Central memory CD4-positive, alpha-beta T cell (primary cell): ENCODE results near the gene CACNG4.

Experiments
- DNase-seq: peaks from one replicate; pipeline ENCODE4 v3.0.0; 2022

CACNG4 gene

GRCh38 chr17:67043283-67043682 lies 78.8 kb downstream of the CACNG4 start:
- no peak for DNase-seq

- DNase-seq = no peak
Measured at GRCh38 chr17:67044016-67044772, 79.7 kb downstream of the CACNG4 start, which contains the start of gene CACNG1. TSS of gene CACNG1 (plus strand) at chr17:67044554. CDS start at chr17:67044661, 107 bp downstream.

DNA sequence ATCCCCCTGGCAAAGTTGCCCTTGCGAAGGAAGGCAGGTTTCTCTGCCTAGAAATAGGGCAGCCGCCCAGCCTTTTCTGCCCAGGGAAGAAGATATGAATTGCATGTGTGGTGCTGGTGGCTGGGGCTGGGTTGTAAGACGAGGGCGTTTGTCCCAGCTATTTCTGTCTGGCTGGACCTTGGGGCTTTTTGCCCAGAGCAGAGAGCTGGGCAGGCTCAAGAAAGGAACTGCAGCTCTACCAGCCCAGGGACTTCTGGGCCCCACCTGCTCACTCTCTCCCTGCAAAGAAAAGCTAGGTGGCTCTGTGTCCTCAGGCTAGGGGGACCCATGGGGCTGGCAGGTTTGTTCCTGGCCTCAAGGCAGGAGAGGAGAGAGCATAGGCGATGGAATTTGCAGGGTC lies 80.4 kb downstream of the CACNG4 start:
- DNase-seq = no peak

- no peak for DNase-seq
Measured at GRCh38 chr17:67046398-67046797, 81.9 kb downstream of the CACNG4 start.

DNA sequence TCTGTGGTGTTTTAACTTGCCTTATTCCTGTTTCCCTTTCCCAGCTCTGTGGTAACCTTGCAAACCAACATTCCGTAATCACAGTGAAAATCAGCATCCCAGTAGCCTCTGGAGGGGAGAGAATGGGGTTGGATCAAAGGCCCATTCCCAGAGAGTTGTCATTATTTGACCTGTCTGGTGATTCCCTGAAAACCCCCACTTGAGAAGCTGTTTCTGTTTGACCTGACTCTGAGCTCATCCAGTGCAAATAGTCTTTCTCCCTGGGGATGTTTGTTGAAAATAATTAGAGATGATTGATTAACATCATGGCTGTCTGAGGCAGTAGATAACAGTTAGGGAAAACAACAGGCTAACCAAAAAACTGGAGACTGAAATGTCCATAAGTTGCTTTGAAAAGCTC lies 82.9 kb downstream of the CACNG4 start:
- DNase-seq = no peak

DNA sequence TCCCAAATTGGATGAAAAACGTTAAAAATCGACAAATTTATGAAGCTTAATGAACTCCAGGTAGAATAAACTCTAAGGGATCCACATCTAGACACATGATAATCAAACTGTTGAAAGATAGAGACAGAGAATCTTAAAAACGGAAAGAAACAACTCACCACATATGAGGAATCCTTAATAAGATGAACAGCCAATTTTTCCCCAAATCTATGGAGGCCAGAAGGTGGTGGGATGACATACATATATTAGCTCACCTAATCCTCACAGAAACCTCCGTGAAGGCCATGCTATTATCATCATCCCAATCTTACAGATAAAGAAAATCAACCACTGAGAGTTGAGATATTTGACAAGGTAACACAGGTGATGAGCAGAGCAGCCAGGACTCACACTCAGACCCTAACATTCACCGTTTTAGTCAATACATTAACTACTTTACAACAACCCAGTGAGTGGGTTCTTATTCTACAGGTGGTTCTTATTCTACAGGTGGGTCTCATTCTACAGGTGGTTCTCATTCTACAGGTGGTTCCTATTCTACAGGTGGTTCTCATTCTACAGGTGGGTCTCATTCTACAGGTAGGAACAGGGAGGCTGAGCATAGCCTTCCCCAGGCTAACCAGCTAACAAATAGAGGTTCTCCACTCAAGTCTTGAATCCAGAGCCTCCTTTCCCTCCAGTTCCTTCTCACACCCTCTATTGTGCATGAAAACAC lies 84.7 kb downstream of the CACNG4 start:
- DNase-seq = no peak

DNA sequence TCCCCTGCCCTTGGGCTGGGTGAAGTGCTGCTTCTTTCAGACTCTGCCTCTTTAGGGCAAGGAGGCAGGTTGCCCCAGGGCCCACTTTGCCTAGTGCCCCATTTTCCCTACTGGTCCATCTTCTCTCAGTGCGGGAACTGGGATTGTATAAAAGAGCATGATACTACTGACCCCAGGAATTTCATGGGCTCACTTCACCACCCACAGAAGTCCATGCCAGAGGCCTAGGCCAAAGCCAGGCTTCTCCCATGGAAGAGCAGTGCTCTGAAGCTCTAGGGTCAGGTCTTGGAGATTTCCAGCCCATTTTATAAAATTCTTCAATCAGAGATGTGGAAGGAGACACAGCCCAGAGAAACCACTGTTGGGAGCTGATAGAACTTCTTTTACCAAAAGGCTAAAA lies 85.6 kb downstream of the CACNG4 start:
- no peak for DNase-seq

DNA sequence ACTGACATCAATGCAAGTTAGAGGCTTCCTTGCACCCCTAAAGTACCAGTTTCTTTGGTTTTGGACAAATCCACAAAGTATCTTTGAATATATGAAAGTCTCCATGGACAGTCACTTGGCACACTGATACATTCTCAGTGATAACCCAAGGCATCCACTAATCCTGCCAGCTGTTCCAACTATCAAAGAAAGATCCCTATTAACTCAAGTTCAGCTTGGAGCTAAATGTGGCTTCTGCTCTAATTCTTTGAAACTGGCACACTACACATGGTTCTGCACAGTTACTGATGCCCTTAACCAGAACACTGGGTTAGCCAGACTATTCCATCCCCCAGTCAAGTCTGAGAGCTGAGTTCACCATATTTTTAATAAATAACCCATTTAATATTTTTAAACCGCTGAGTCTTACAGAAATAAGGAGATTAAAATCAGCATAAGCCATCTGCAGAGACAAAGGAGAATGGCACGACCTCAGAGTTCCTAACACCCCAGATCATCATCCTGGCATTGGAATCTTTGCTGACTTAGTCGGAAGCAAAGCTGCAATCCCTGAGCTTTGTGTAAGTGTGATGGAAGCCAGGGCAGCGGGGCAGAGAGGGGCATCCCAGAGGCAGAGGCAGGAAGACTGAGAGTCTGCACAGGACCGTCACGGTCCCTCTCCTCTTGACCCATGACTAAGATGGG lies 86.1 kb downstream of the CACNG4 start:
- DNase-seq = no peak

DNA sequence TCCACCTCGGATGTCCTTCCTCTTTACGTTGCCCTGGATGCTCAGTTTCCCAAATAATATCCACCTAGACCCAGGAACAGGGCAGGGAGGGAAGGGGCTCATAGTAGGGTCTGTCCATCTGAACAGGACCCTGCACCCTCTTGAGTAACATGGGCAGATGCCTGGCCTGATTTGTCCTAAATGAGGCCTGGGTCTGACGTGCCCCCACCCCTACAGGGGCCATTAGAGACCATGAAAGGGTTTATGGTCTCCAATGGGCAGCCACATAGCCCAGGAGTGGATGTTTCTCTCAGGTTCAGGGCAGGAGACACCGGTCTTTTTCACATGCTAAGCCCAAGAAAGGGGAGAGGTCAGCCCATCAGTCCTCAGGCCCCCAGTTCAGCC lies 86.6 kb downstream of the CACNG4 start:
- DNase-seq = no peak

DNA sequence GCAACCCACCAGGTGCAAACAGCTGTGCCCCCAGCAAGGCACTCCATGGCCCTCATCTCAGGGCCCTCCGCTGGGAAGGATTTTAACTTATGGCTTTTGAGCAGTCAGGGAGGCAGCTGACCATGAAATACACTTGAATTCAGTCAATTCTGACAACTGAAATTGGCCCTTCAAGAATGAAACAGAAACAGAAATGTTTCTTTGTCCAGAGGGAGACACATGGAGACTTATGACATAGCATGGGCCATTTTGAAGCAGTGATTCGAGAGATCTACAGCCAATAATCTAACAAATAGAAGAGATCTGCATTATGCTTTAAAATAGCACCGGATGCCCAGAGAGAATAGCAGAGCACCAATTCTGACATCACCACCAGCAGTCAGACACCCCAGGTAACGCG lies 87.3 kb downstream of the CACNG4 start:
- no peak for DNase-seq

GRCh38 chr17:67052720-67053437 lies 88.4 kb downstream of the CACNG4 start:
- no peak for DNase-seq

GRCh38 chr17:67053438-67054000 lies 89.0 kb downstream of the CACNG4 start:
- DNase-seq = no peak

DNA sequence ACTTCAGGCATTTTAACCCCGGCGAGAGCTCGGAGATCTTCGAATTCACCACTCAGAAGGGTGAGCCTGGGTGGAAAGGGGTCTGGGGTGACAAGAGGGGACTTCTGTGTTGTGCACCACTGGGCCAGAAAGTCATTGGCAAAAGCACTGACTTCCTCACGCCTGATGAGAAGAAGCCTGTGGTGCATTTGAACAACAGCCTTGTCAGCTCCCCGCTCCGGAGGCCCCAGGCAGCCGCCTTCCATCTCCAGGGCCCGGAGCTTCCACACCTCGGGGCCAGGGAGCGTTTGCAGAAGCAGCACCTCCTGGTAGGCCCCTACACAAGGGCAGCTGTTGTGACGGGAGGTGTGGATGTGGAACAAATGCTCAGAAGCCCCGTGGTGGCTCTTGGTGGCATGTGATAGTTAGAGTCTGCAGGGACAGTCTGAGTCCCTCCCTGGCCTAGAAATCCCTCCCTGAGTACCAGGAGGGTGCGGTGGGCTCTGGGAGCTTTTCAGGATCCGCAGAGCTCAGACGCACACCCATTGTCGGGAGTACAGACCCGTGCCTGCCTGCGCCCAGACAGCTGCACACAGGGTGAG lies 89.6 kb downstream of the CACNG4 start:
- DNase-seq = no peak

DNA sequence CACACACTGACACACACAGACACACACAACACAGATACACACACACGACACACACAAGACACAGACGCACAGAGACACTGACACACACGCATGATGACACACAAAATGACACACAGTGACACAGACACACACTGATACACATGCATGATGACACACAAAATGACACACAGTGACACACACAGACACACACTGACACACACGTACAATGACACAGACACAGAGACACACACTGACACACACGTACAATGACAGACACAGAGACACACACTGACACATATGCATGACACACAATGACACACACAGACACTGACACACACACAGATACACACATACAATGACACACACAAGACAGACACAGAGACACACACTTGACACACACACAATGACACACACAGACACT lies 90.1 kb downstream of the CACNG4 start:
- DNase-seq = no peak

GRCh38 chr17:67055041-67055443 lies 90.5 kb downstream of the CACNG4 start:
- no peak for DNase-seq

DNA sequence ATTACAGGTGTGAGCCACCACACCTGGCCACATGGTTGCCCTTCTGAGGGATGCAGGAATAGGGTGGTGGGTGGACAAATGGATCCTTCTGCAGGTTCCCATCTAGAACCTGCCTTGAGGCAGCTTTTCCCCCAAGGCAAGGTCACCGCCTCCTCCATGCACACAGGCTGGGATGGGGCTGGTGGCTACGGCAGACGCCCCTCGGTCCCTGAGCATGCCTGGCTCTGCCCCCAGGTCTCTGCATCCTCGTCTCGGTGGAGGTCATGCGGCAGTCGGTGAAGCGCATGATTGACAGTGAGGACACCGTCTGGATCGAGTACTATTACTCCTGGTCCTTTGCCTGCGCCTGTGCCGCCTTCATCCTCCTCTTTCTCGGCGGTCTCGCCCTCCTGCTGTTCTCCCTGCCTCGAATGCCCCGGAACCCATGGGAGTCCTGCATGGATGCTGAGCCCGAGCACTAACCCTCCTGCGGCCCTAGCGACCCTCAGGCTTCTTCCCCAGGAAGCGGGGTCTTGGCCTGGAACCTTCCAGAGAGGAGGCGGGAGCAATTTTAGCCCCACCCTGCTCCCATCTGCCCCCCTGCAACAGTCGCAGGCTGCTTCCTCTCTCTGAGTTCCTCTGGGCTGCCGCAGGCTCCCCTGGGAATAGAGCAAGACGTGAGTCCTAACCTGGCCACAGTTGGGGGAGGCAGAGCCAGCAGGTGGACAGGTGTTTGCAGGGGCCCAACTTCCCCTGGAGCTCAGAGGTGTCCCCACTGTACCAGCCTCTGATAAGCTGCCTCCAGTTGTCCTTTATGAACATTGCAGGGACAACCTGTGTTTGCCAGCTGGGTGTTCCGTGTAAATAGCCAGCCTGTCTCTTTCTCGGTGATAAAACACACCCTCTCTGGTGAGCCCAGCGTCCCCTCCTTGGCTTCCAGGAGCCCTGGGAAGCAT lies 91.6 kb downstream of the CACNG4 start:
- no peak for DNase-seq

GRCh38 chr17:67056746-67057490 lies 92.4 kb downstream of the CACNG4 start:
- no peak for DNase-seq

DNA sequence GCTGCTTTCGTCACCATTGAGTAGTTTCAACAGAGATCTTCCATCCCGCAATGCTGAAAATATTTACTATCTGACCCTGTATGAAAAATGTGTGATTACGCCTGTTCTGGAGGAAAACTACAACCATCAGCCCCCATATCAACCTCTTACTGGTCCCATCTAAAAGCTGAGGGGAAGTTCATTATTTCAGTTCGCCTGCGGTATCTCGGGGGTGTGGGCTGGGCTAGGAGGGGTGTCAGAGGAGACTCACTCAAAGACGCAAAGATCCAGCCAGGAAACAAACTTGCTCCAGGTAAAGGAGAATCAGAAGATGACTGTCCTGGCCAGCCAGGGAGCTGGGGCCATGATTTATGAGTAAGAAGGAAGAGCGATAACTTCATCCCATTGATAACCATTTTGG lies 93.5 kb downstream of the CACNG4 start:
- no peak for DNase-seq

DNA sequence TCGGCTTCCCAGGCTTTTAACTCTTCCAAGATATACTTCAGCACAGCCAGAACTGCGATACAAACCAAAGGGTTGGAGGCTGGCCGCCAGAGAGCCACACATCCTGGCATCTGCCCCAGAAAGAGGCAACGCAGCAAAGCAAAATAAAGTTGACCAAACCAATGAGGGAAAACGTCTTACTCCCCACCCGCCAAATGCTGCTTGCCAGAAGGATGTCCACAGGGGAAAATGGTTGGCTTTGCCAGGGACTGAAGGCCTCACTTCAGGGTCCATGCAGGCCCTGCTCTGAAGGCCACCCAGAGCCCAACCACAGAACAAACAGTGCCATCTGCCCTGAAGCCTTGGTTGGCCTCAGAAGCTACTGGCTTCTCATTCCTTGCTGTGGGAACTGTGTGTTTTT lies 94.9 kb downstream of the CACNG4 start:
- no peak for DNase-seq

- DNase-seq = no peak
Measured at GRCh38 chr17:67063141-67063540, 98.6 kb downstream of the CACNG4 start.

GRCh38 chr17:67066717-67067116 lies 102.2 kb downstream of the CACNG4 start:
- no peak for DNase-seq
